CD4-positive, alpha-beta T cell treated with Interferon alpha-2 for 1 hour (primary cell): Measurements from ENCODE around the gene SDHA.
"Not testable (repeated sequence)": the region's sequence is repeated elsewhere in the genome, so short reads cannot be mapped to it uniquely, and the experiment has no call there.

Source experiments
- DNase-seq, 2 donors: peaks; one replicate each; pipeline ENCODE4 v3.0.0-alpha.2; 2020 to 2022

The SDHA gene

DNA sequence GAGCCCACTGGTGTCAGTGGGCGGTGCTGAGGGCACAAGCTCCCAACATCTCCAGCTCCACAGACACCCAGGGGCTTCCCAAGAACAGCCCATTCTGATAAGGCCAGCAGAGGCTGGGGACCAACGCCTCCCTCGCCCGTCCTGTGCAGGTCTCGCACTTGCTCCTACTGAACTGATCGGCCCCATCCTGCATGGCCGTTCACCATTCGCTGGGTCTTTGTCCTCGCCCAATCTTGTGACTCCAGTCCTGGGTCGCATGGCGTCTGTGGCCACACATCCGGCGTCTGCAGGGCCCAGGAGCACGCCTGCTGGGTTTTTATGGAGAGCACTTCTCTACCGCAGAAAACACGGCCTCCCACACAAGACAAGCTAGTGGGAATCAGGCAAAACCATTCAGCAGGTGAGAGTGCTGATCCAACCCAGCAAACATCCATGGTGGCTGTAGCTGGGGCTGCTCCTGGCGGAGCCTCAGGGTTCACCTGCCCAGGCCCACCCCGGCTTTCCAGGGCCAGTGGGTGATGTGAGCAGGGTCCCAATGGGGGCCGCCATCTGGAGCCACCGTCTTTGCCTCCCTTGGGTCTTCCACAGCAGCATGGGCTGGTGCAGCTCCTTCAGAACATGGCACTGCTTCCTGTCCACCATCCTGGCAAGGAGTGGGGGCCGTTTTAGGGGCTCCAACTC, 19.5 kb upstream of the SDHA start:
- no peak for DNase-seq

DNA sequence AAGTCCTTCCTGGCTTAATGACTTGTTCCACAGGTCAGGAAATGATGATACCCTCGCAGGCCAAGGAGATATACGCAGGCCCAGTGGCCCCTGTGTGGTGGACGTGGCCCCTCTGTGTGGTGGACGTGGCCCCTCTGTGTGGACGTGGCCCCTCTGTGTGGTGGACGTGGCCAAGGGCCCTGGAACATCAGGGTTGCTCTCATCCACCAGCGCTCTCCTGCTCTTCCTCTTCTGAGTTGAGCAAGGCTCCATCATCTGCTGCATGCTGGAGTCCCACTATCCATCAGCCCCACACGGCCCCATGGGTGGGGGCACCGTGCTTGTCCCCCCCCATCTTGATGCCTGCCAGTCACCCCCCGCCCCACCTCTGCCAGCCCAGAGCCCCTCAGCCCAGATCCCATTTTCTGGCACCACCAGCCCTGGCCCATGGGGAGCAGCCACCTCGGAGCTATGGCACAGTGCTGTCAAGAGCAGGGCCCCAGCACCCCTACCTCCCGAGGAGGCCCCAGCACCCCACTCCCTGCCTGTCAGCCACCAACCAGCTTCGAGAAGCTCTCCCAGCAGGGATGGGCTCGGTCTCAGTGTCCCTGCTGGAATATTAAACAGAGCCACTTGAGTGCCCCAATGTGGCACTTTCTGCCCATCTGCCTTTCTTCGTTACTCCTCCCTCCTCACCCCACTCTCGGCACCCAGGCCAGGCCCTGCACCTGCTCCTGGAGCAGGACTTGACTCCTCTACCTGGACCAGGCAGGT, 18.7 kb upstream of the SDHA start:
- DNase-seq, result no peak

GRCh38 chr5:199950-200645, 18.0 kb upstream of the SDHA start:
- DNase-seq, result no peak

- DNase-seq, result no peak
Measured at GRCh38 chr5:200985-201384, 17.1 kb upstream of the SDHA start.

DNA sequence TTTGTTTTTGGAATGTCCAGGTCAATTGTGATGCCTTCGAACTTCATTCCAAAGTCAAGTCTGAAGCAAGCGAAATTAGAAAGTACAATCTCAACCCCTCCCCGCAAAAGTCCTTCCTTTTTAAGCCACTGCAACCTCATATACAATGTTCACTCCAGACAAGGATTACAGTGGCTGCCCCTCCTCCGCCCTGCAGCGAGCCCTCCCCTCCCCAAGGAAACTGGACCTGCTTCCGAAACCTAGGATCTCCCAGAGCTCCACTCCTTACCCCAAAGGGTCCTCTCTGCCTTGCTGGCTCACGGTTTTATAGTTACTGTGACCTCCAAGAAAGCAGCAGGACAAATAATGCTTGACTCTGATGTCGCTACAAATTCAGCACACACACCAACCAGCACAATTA, 16.4 kb upstream of the SDHA start:
- DNase-seq, result no peak

GRCh38 chr5:203246-203930, 14.7 kb upstream of the SDHA start:
- no peak for DNase-seq

DNA sequence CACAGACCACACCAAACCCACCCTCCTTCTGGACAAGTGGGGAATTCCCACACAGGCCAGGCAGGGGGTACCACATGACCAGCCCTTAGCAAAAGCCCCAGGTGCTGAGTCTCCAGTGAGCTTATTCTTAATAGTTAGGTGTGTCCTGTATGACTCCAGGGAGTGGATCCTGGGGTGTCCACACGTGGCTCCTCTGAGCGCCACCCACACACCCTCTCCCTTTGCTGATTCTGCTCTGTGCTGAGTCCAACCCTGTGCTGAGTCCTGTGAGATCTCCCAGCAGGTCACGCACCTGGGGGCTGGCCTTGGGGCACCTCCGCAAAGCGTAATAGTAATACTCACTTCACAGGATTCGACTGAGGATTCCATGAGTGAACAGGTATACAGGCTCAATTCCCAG, 14.1 kb upstream of the SDHA start:
- DNase-seq, result no peak

- no peak for DNase-seq
Measured at GRCh38 chr5:204462-204861, 13.7 kb upstream of the SDHA start.

DNA sequence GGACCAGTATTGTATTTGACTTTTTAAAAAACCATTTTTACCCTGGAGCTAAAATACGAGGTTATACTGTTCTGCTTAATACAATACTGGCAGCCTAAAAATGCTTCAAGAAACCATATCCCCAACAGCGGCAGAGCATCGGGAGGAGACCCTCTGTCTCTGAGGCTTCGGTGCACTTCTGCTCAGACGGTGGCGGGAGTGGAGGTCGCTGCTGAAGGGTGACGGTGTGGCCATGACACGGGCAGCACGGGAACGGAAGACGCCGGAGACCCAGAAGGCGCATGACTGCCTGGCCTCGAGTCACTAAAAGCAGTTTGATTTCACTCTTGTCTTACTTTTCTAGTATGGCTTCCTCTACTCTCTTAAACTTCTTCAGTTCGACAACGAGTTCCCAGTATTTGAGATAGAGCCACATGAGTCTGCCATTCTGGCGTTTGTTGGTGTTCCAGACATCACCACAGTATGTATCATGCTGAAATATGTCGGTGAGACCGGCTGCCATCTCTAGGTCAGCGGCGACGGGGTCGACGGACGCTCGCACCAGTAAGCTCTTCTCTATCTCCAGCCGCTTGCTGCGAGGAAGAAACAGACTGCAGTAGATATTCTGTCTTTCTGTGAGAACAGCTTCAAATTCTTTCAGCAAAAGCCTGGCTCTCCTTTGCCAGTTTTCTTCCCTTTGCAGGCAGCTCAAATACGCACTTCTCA, 13.0 kb upstream of the SDHA start:
- no peak for DNase-seq

GRCh38 chr5:206406-206805, 11.7 kb upstream of the SDHA start:
- no peak for DNase-seq

DNA sequence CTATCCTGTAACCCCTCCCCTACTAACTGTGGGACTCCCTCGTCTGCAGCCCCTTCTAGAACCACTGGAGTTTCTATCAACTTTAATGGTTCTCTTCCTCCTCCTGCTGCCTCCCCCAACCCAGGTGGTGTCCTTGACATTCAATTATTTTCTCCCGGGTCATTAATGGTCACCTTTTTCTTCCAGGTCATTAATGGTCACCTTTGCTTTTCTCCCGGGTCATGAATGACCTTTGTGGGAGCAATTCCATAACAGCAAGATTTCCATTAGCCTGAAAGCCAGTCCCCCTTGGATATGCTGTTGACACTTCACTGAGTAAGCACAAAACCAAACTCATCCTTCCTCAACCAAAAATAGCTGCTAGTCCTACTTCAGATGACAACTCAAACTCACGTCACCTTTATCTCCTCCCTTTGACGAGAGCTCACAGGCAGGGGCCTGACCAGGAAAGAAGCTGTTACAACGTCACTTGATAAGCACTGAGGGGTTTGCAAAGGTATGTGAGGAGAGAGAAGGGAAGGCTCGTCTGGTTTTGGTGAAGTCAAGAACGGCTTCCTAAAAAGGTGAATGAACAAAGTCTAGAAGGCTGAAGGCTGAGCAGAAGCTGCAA, 11.1 kb upstream of the SDHA start:
- DNase-seq, result no peak

DNA sequence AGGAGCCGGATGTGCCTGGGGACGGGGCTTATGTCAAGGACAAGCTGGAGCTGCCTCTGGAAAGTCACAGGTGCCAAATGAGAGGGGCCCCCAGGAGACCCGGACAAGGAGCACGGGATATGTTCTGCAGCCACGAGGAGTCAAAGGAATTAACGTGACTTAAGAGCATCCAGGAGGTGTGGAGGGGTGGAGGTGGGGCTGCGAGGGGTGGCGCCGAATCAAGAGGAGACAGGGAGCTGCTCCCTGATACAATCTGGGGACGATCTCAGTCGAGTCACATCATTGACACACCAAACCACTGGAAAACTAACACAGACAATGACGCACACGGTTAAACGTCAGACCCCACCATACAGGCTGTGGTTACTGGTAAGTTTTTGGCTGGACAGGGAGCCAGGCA, 10.5 kb upstream of the SDHA start:
- no peak for DNase-seq

DNA sequence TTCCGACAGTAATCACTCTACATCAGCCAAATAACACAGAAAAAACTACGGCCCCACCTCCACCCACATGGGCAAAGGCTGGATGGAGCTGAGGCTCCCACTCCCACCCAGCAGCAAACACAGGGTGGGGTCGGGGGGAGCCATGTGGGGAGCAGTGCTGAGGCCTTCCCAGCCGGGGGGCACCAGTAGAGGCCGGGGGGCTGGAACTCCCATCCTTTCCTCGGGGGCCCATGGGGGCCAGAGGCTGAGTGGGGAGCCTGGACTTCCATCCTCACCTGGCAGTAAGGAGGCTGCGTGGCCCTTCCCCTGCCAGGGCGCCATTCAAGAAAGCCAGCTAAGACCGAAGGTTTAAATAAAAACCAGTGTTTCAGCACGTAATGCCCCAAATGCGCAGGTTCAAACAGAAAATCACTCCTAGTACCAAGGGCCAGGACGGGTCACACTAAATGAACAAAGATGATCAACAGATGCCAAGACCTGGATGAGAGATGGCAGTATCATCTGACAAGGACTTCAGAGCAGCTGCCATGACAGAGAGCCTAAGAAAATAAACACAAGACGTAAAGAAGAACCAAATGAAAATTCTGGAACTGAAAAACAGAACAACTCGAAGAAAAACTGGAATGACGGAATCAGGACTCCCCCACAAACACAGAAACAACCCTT, 9.5 kb upstream of the SDHA start:
- no peak for DNase-seq

GRCh38 chr5:213803-214395, 4.2 kb upstream of the SDHA start:
- DNase-seq, result no peak

DNA sequence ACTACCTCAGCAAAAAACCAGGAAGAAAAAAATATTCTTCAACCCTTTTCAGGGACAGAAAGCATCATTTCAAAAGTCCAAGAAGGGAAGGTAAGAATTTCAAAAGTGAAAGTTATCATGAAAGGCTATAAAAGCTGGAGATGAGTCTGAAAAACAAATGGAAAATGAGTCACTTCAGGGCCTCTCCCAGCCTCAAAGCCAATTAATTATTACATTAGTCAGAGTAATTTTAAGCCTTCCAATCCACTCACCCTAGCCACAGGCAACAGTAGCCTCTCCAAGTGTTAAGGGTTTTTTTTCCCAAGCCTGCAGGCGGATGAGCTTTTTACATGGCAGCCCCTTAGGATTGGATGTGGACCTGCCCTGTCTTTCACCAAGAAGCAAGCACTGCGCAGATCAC, 2.9 kb upstream of the SDHA start:
- not testable (repeated sequence) for DNase-seq

- not testable (repeated sequence) for DNase-seq
Measured at GRCh38 chr5:216076-216475, 2.0 kb upstream of the SDHA start.

DNA sequence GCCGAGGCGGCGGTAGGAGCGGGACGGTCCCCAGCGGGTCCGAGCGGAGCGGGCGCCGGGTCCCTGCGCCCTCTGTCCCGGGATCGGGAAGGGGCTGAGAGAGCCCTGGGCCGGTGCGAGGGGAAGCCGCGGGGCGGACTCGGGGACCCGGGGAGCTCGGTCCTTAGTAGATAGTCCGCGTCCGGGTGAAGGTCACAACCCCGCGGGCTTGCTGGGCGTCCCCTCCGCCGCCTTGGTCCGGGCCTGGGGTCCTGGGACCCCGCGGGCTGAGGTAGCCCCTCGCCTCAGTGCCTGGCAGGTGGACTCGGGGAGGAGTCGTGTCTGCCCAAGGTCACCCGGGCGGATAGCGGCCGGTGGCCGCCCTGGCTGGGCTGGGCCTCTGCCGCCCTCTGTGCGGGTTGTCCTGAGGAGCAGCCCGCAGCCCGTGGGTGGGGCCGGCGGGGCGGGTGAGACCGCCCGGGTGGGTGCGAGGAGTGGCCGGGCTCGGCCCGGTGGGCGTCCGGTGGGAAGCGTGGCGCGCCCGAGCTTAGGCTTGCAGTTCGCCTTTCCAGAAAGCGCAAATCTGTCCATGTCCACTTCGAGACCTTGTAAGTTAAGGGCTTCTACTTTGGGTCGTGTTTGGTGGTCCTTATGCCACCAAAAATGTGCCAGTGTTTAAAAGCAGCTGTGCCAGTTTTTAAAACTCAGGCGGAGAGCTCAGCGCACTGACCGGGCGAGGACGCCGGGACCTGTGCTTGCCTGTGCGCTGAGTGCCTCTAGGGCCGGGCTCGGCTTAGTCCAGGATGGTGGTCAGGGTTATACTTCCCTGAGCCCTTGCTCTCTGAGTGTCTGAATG, 554 bp downstream of the SDHA start:
- DNase-seq, result peak in 1 of 2 donors; percentile 23

DNA sequence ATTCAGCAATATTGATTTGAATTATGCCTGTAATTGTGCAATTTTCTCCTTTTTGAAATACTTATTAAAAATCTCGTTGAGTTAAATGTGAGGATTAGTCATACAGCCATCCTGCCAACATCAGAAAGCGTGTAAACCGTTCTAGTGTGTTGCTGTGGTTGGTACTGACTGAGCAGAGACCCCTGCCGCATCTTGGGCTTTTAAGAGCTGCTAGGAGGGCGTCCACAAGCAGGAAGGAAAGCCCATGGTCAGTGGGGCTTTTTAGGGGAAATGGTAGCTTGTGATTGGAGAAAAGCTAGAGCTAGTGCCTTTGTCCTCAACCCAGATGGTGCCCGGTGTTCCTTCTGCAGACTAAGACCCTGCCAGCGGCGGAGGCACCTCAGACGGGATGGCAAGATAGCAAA, 1.3 kb downstream of the SDHA start:
- DNase-seq, result peak in 1 of 2 donors; percentile 40

- peak in 1 of 2 donors; percentile 56 for DNase-seq
Measured at GRCh38 chr5:219991-220390, 1.9 kb downstream of the SDHA start.

- not testable (repeated sequence) for DNase-seq
Measured at GRCh38 chr5:222951-223715, 5.0 kb downstream of the SDHA start.
